IPS-18c (cell line): ENCODE measurements around the gene SNAP91.
"Not testable (repeated sequence)": the region's sequence is repeated elsewhere in the genome, so short reads cannot be mapped to it uniquely, and the experiment has no call there.

Experiments used
- H3K4me3 ChIP-seq: 2 replicates; pipeline ENCODE4 v1.7.0; 2013; ENCODE audit warnings: low read depth, mild to moderate bottlenecking, low read length, moderate library complexity; ENCODE audit not compliant: insufficient read depth
- H3K9me3 ChIP-seq: one replicate; pipeline ENCODE4 v1.6.1; 2013; ENCODE audit warnings: mild to moderate bottlenecking, low read length, moderate library complexity; ENCODE audit not compliant: control insufficient read depth, insufficient read depth

Gene SNAP91

DNA sequence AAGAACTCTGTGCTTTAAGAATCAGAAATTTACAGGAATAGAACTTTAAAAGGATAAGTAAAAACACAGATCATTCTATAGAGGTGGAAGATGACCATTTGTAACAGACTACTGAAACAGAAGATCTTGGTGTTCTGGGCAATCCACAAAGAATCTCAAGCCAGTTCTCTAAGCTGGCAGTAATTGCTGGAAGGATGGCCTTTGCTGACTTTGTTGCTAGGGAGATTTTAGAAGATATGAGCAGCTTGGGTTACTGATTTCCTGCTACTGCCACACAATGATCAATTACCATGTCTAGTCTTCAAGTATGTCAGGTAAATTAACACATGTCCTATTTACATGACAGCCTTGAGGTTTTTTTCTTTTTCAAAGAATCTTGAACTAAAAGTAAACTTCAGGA, 31.1 kb downstream of the SNAP91 start:
- Histone ChIP-seq H3K4me3 (no peak overlapping the region), H3K9me3 (no peaks in the 10 kb centered on the region)

DNA sequence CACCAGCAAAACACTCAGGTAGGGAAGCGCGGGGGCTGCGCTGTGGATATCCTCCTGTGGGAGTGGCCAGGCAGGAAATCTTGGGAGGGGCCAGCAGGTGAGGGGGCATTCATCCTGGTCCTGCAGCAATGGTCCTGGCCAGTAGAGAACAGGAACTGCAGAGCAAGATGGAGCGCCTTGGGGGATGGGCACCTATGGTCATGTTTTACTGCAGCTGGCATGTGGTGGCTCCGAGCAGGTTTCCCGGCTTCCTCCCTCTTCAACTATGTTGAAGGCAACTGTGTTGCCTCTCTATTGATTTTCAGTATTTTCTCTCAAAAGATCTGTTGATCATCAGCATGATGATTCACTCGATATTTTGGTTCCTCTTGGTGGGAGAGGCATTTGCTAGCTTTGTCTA, 70.9 kb downstream of the SNAP91 start:
- Histone ChIP-seq H3K9me3 (no peaks in the 10 kb centered on the region), H3K4me3 (no peak overlapping the region)

DNA sequence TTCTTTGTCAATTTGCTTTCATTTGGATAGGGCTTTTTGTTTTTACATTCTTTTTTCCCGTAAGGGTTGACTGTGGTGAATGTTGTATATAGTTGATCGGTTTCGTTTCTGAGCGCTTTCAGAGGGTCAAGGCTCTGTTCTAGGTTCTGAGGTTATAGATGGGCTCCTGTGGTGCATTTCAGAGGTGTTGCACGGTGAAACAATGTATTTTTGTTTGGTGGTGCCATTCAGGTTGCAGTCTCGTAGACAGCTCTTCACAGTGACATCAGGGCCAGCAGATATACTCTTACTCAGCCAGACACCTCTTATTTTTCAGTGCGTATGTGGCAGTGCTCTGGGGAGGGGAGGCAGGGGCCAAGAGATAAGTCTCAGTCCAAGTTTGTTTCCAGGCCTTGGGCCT, 72.1 kb downstream of the SNAP91 start:
- H3K9me3 ChIP-seq, result no peaks in the 10 kb centered on the region
- no peak overlapping the region for H3K4me3 ChIP-seq

DNA sequence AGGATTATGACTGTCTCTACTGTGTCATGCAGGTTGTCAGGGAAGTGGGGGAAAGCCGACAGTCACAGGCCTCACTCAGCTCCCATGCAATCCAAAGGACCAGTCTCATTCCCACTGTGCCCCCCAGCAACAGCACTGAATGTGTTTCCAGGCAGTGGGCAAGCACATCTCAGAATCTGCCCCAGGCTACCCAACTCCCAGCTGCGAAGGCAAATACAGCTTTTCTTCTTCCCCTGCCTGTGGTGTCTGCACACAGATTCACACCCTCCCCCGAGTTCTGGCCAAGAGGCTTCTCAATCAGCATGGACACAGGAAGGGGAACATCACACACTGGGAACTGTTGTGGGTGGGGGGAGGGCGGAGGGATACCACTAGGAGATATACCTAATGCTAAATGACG, 75.3 kb downstream of the SNAP91 start:
- Histone ChIP-seq H3K9me3 (no peaks in the 10 kb centered on the region), H3K4me3 (no peak overlapping the region)

DNA sequence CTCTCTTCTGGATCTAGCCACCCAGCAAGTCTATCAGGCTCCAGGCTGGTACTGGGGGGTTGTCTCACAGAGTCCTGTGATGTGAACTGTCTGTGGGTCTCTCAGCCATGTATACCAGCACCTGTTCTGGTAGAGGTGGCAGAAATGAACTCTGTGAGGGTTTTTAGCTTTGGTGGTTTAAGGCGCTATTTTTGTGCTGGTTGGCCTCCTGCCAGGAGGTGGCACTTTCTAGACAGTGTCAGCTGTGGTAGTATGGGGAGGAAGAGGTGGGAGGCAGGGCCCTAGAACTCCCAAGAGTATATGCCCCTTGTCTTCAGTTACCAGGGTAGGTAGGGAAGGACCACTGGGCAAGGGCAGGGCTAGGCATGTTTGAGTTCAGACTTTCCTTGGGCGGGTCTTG, 75.8 kb downstream of the SNAP91 start:
- no peak overlapping the region for H3K4me3 ChIP-seq
- H3K9me3 ChIP-seq, result no peaks in the 10 kb centered on the region

DNA sequence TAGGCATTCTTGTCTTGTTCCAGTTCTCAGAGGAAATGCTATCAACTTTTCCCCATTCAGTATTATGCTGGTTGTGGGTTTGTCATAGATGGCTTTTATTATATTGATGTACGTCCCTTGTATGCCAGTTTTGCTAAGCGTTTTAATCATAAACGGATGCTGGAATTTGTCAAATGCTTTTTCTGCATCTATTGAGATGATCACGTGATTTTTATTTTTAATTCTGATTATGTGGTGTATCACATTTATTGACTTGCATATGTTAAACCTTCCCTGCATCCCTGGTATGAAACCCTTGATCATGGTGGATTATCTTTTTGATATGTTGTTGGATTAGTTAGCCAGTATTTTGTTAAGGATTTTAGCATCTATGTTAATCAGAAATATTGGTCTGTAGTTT, 79.0 kb downstream of the SNAP91 start:
- H3K9me3 ChIP-seq, H3K4me3 ChIP-seq: not testable (repeated sequence)

DNA sequence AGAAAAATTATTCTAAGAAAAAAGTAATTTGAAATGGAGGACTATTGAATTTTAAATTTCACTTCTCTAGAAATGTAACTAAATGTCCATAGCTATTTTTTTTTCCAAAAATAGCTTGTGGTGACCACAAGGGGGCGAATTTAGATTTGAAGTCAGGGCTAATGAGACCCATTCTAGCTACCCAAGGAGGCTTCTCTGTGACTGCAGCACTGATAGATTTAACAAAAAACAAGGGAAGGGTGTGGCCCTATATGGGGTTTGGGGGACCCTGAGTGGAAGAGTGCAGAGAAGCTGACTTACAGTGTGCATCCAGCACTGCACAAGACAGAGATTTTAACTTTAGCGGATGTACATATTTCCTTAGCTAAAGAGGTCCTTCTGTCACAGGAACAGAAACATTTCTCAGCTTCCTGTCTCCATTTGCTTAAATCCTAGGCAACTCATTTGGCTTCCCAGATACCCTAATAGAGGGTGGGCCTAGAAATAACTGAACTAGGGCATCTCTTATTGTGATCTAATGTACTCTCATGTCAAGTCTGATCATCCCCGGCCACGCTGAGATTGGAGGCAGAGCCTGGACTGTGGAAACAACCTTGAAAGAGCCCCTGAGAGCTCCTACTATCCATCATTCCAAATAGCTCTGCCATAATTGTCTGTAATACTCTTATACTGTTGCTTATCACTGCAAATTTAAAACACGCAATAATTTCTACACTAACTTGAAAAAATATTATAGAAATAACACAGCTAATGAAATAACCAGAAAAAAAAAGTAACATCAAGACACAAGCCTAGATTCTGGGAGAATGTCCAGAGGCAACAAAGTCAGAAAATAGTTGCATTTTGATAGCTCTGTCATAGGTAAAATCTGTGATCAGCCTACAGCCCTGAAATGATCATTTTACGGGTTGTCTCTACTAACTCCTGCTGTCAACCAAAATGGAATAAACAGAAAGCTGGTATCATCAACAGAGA, 93.6 kb downstream of the SNAP91 start:
- Histone ChIP-seq H3K4me3 (no peak overlapping the region), H3K9me3 (no peaks in the 10 kb centered on the region)

DNA sequence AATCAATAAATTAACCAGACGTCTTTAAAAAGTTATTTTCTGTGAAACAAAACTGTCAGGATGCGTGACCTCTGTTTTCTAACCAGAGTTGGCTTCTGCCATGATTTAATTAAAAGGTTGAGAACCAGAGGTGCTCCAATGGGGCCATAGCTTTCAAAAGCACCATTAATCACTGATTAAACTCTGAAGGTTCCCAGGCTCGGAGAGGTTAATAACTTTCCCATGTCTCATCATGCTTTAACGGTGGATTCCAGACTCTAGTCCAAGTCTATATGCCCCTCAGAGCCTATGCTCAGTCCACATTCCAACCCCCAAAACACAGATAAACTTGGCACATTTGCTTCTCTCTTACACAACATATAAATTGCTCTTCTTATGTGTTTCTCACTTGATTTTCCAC, 95.5 kb downstream of the SNAP91 start:
- Histone ChIP-seq H3K4me3 (no peak overlapping the region), H3K9me3 (no peaks in the 10 kb centered on the region)

DNA sequence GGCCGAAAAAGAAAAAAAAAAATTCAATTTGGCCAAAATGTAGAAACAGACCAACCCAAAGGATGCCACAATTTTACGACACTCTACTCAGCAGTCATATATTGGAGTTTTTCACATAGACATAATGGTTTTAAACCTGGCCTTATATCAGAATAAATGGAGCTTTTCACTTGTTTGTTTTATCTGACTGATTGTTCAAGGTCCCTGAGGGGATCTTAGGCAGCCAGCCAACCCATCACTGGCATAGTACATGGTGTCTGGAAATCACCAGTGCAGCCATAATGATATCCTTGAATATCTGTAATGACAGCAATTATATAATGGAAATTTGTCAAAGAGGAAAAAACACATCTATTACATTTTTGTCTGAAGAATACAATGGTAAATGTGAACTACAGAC, 99.7 kb downstream of the SNAP91 start:
- Histone ChIP-seq H3K4me3 (no peak overlapping the region), H3K9me3 (no peaks in the 10 kb centered on the region)

DNA sequence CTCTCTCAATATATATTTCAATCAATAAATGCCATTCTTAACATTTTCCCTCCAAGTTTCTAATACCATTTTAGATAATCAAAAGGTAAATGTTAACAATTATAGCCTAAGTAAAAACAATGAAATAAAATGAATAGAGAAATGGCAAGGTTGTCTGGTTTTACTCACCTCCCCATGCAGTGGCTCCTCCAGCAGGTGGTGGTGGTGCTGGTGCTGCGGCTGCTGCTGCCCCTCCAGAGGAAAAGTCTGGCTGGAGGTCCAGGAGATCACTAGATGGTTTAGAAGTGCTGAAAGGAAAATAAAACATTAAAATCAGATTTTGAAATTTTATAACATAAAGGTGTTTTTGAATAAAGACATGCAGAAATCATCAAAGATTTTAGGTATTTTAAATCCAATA, 103.4 kb downstream of the SNAP91 start:
- Histone ChIP-seq H3K9me3 (no peaks in the 10 kb centered on the region), H3K4me3 (no peak overlapping the region)

DNA sequence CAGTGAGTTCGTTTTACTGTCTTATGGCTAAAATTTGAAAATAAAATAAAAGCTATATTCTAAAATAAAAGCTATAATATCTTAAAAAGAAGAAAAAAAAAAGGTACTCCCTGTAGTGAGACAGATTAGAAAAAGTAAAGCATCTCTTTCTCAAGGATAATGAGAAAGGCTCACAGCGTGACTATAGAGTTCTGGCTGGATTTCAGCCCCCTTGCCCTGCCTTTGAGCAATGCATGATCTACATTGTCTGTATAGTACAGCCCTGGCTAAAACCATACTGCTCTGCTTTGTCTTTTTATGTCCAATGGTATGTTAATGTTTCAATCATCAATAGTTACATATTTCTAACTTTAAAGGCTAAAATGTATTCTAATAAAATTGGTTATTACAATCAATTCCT, 105.3 kb downstream of the SNAP91 start:
- Histone ChIP-seq H3K9me3 (no peaks in the 10 kb centered on the region), H3K4me3 (no peak overlapping the region)

DNA sequence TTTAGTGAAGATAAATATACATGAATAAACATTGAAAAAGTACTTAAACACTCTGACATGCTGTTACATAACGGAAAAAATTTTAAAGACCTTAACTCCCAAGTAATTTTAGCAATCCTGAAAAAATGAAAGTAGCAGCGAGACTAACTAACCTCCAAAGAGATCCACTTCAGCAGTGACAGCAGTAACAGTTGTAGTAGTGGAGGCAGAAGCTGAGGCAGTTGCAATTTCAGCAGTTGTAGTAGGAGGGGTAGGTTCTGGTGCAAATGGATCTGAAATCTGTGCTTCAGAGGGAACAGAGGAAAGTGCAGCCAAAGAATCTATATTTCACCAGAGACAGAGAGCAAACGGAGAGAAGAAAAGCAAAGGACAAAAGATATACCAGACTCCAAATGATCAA, 107.8 kb downstream of the SNAP91 start:
- Histone ChIP-seq H3K4me3 (no peak overlapping the region), H3K9me3 (no peaks in the 10 kb centered on the region)

DNA sequence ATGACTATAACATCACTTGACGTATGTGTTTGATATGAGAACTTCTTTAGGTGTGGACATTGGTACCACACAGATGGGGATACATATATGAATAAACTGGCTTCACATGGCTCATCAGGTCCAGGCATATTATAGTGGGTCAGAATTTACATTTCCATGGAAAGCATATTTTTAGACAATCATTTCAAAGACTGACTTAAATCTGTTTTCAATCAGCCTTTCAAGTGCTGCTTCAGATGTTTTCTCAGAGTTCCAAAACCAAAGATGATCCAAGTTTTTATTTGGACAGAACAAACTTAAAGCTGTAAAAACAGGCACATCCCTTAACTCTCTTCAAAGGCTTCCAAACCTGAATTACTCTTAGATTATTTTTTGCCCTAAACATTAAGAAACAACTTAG, 108.4 kb downstream of the SNAP91 start:
- Histone ChIP-seq H3K9me3 (no peaks in the 10 kb centered on the region), H3K4me3 (no peak overlapping the region)

DNA sequence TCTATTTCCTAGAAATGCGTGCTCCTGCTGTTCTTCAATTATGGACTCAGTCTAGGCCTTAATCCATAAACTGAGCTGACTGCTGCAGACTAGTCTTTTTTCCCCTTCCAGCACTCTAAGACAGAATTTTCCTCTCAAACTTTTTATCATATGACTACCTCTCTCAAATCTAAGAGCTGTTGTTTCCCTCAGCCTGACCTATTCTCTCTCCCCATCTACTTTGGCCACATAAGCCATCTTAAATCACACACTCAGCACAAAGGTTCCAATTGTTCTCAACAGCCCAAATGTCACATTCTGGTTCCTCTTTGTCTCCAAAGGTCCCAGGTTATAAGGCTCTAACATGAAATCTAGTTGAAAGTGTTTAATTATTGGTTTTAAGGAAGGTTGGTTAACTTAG, 111.4 kb downstream of the SNAP91 start:
- H3K9me3 ChIP-seq, result no peaks in the 10 kb centered on the region
- H3K4me3 ChIP-seq, result no peak overlapping the region

DNA sequence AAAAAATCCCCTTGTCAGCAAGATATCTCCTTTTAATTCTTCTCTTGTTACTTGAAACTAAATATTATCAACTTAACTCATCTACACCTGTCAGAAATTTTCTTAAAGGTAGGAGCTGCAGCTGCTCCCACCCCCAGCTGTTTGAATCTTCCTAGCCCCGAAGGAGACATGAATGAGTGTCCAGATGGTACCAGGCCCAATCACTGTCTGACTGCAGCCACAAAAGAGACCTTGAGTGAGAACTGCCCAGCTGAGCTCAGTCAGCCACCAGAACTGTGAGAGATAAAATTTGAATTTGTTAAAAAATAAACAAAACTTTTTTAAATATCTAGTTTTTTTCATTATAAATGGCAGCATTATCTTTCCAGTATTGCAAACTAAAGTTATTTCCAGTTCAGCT, 111.8 kb downstream of the SNAP91 start:
- no peaks in the 10 kb centered on the region for H3K9me3 ChIP-seq
- H3K4me3 ChIP-seq, result no peak overlapping the region

DNA sequence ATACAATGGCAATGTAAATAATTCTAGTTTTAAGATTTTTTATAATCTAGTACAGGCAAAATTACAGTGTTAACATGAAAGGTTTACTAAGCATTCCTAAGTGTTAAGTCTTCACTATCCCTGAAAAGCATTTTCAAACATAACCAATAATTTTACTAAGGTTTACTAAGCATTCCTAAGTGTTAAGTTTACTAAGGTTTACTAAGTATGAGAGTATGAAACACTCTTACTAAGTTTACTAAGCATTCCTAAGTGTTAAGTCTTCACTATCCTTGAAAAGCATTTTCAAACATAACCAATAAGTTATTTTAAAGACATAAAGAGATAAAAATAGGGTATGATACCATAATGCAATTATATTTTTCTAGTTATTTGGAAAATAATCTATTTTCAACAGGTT, 114.0 kb downstream of the SNAP91 start:
- no peaks in the 10 kb centered on the region for H3K9me3 ChIP-seq
- H3K4me3 ChIP-seq, result no peak overlapping the region

DNA sequence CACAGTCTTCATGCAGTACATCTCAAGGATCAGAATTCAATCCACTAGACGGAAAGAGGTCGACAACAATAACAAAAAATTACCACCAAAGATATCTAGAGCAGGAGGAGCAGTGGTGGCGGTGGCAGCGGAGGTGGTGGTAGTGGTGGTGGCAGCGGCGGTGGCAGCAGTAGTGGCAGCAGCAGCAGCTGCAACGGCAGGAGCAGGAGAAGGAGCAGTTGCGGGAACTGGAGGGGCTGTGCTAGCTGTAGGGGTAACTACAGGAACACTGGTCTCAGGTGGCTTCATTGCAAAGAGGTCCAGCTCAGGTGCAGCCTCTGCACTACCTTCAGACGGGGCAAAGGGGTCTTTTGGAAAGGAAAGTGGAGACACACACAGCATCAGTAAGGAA, 115.5 kb downstream of the SNAP91 start:
- H3K4me3 ChIP-seq, result no peak overlapping the region

DNA sequence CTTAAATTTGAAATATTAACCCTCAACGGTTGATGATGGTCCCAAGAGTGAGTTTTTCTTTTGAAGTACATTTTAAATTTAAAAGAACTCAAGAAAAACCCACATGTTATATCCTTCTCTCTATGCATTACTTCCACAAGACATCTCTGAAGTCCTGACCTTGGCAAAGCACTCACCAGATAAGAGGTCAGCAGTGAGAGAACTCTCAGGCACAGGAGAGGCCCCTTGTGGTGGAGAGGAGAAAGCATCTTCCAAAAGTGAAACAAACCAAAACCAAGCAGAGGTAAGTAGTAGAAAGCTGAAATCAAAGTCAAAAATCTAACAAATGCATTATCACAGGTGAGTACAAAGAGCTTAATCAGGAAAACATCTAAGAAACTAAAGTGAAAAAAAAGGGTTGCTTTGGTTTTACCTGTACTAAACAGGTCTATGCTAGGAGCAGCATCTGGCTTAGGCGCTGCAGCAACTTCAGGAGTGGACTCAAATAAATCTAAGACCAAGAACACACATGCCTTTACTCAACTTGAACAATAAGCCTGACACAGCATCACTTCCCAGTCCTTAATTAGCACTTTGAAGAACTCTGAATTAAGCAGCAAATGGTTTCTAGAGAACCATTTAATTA, 116.0 kb downstream of the SNAP91 start:
- no peak overlapping the region for H3K4me3 ChIP-seq
- H3K9me3 ChIP-seq, result no peaks in the 10 kb centered on the region

More for the DNA sequence above, 115.5 kb downstream of the SNAP91 start:
- no peaks in the 10 kb centered on the region for H3K9me3 ChIP-seq
